ENCODE data around the gene HYAL2. TPM values are rescaled to one million over a fixed set of nuclear protein-coding genes. Genes with fewer than 3 reads are reported as not detected.

The HYAL2 gene
- total RNA-seq (2014; rRNA removed; shearing (Covaris generic)) = 42.2 and 52.3 TPM in 2 replicates

- no peak for DNase-seq (ENCODE audit: low read depth)
Measured at GRCh38 chr3:50322386-50323091, at the start of gene HYAL2. HYAL2 (minus strand) TSS chr3:50322745; CDS start chr3:50320489, 2,256 bp downstream.

- DNase-seq (ENCODE audit: low read depth) = no peak
Measured at GRCh38 chr3:50371133-50371685, 48.7 kb upstream of the HYAL2 start.

- no peak for DNase-seq (ENCODE audit: low read depth)
Measured at GRCh38 chr3:50370594-50370993, 48.0 kb upstream of the HYAL2 start.

- no peak for DNase-seq (ENCODE audit: low read depth)
Measured at GRCh38 chr3:50369012-50369670, 46.6 kb upstream of the HYAL2 start.

- DNase-seq (ENCODE audit: low read depth) = no peak
Measured at GRCh38 chr3:50365842-50366220, 43.3 kb upstream of the HYAL2 start.

- DNase-seq (ENCODE audit: low read depth) = peak; percentile 56
Measured at GRCh38 chr3:50365080-50365841, 42.7 kb upstream of the HYAL2 start.

- peak; percentile 18 for DNase-seq (ENCODE audit: low read depth)
Measured at GRCh38 chr3:50364573-50365079, 42.1 kb upstream of the HYAL2 start.

- DNase-seq (ENCODE audit: low read depth) = no peak
Measured at GRCh38 chr3:50359760-50360110, 37.2 kb upstream of the HYAL2 start.

- peak; percentile 99 for DNase-seq (ENCODE audit: low read depth)
Measured at GRCh38 chr3:50358911-50359759, 36.6 kb upstream of the HYAL2 start, which contains the start of gene TMEM115. TMEM115 (minus strand) TSS chr3:50359521; CDS start chr3:50359063, 458 bp downstream.

- DNase-seq (ENCODE audit: low read depth) = no peak
Measured at GRCh38 chr3:50358355-50358910, 35.9 kb upstream of the HYAL2 start.

- DNase-seq (ENCODE audit: low read depth) = no peak
Measured at GRCh38 chr3:50357481-50357880, 34.9 kb upstream of the HYAL2 start.

- DNase-seq (ENCODE audit: low read depth) = peak; percentile 44
Measured at GRCh38 chr3:50356553-50356952, 34.0 kb upstream of the HYAL2 start.

GRCh38 chr3:50355829-50356552 is 33.4 kb upstream of the HYAL2 start:
- no peak for DNase-seq (ENCODE audit: low read depth)

GRCh38 chr3:50354850-50355249 is 32.3 kb upstream of the HYAL2 start:
- no peak for DNase-seq (ENCODE audit: low read depth)

- DNase-seq (ENCODE audit: low read depth) = no peak
Measured at GRCh38 chr3:50354186-50354764, 31.7 kb upstream of the HYAL2 start.

GRCh38 chr3:50353245-50354004 is 30.9 kb upstream of the HYAL2 start:
- no peak for DNase-seq (ENCODE audit: low read depth)

GRCh38 chr3:50352781-50353180 is 30.2 kb upstream of the HYAL2 start:
- peak; percentile 35 for DNase-seq (ENCODE audit: low read depth)

GRCh38 chr3:50351323-50351697 is 28.8 kb upstream of the HYAL2 start:
- DNase-seq (ENCODE audit: low read depth) = no peak
